Measurements from ENCODE around the gene STAP2.
"Not testable (repeated sequence)": the region's sequence is repeated elsewhere in the genome, so short reads cannot be mapped to it uniquely, and the experiment has no call there.

Gene STAP2

GRCh38 chr19:4291184-4291732 is 47.4 kb downstream of the STAP2 start:
- in situ Hi-C loops (cut with MboI; ENCODE audit: low pct_unique_long_range_greater_than_20kb, low sequenced_read_pairs, unreplicated experiment) = no loop called here
- TF ChIP-seq CTCF (IDR thresholded peaks at IDR 0.05; ENCODE audit: extremely low read depth, insufficient read depth, missing control alignments) = no peak
- DNase-seq (ENCODE audit: low spot score) = no peak

- in situ Hi-C loops (cut with MboI; ENCODE audit: low pct_unique_long_range_greater_than_20kb, low sequenced_read_pairs, unreplicated experiment) = no loop called here
- DNase-seq (ENCODE audit: low spot score) = no peak
- TF ChIP-seq CTCF (IDR thresholded peaks at IDR 0.05; ENCODE audit: extremely low read depth, insufficient read depth, missing control alignments) = no peak
Measured at GRCh38 chr19:4288091-4288777, 50.4 kb downstream of the STAP2 start.

GRCh38 chr19:4286141-4286540 is 52.5 kb downstream of the STAP2 start:
- DNase-seq (ENCODE audit: low spot score); in situ Hi-C loops (cut with MboI; ENCODE audit: low pct_unique_long_range_greater_than_20kb, low sequenced_read_pairs, unreplicated experiment): not testable (repeated sequence)

DNA sequence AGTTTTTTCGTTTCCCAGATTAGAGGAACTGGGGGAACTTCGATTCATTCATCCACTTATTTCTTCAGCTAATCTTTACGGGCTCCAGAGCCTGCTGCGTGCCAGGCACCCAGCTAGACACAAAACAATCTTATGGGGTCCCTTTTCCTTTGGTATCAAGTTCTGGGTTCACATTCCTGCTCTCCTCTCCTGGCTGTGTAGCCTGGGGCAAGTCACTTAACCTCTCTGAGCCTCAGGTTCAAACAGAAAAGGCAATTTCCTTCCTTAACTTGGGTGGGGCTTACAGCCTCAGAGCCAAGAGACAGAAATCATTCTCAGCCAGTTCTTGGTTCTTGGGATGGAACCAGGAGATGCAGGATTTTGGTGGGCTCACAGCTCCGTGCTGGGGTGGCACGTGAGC is 53.7 kb downstream of the STAP2 start:
- no peak for DNase-seq (ENCODE audit: low spot score)
- in situ Hi-C loops (cut with MboI; ENCODE audit: low pct_unique_long_range_greater_than_20kb, low sequenced_read_pairs, unreplicated experiment) = no loop called here
- TF ChIP-seq CTCF (IDR thresholded peaks at IDR 0.05; ENCODE audit: extremely low read depth, insufficient read depth, missing control alignments) = no peak

DNA sequence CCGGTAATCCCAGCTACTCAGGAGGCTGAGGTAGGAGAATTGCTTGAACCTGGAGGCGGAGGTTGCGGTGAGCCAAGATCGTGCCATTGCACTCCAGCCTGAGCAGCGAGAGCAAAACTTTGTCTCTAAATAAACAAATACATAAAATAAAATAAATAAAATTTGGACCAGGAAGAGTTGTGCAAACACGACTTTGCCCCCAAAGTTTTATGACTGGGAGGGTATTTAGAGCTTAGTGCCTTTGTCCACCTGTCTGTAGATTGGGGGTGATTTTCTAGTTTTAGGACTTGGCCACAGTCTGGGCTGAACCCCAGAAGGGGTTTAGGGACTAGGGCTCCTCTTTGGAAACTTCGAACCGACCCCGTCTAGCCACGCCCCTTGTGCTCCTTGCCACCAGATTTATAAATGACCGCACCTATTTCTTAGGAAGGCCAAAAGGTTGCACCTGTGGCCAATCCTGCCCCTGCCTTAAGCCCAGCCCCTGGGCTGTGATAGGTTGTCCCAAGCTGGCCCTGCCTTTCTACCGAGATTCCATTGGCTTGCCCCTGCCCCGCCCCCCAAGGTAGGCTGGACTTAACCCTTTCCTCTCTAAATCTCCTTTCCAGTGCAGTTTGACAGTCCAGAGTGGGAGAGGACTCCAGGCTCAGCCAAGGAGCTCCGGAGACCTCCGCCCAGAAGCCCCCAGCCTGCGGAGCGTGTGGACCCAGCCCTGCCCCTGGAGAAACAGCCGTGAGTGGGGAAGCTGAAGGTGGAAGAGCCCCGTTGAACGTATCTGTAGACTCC is 54.3 kb downstream of the STAP2 start:
- in situ Hi-C loops (cut with MboI; ENCODE audit: low pct_unique_long_range_greater_than_20kb, low sequenced_read_pairs, unreplicated experiment) = no loop called here
- no peak for TF ChIP-seq CTCF (IDR thresholded peaks at IDR 0.05; ENCODE audit: extremely low read depth, insufficient read depth, missing control alignments)
- no peak for DNase-seq (ENCODE audit: low spot score)

- no peak for TF ChIP-seq CTCF (IDR thresholded peaks at IDR 0.05; ENCODE audit: extremely low read depth, insufficient read depth, missing control alignments)
- no peak for DNase-seq (ENCODE audit: low spot score)
- in situ Hi-C loops (cut with MboI; ENCODE audit: low pct_unique_long_range_greater_than_20kb, low sequenced_read_pairs, unreplicated experiment) = loop anchor here (10.0 kb wide), 2 partner anchors 75 to 245 kb away; no protein-coding TSS in a partner anchor
Measured at GRCh38 chr19:4279530-4280422, 58.9 kb downstream of the STAP2 start.

Measured in GM13977 (cell line).